Femur (tissue), 1 donor: ENCODE results near the gene ZCCHC24.
A peak's percentile ranks its signal among the peaks of the same experiment; 100 is the strongest.

ENCODE experiments used
- DNase-seq: peaks from one replicate; pipeline ENCODE4 v3.0.0-alpha.2; 2017

The ZCCHC24 gene

GRCh38 chr10:79445977-79446757 is 743 bp upstream of the ZCCHC24 start:
- peak; percentile 86 for DNase-seq

- DNase-seq: peak; percentile 81
These were observed 965 bp downstream of the ZCCHC24 start for GRCh38 chr10:79444199-79445119.

GRCh38 chr10:79443338-79444198 is 1.9 kb downstream of the ZCCHC24 start:
- DNase-seq: no peak

- no peak for DNase-seq
These were observed 3.0 kb downstream of the ZCCHC24 start for GRCh38 chr10:79442171-79443040.

- DNase-seq: no peak
These were observed 4.0 kb downstream of the ZCCHC24 start for GRCh38 chr10:79441433-79441832.

GRCh38 chr10:79440281-79440680 is 5.1 kb downstream of the ZCCHC24 start:
- DNase-seq: no peak

- no peak for DNase-seq
These were observed 6.7 kb downstream of the ZCCHC24 start for GRCh38 chr10:79438699-79439085.

- DNase-seq: peak; percentile 13
These were observed 7.3 kb downstream of the ZCCHC24 start for GRCh38 chr10:79438021-79438698.

- peak; percentile 4 for DNase-seq
These were observed 8.2 kb downstream of the ZCCHC24 start for GRCh38 chr10:79437111-79437814.

- DNase-seq: no peak
These were observed 8.6 kb downstream of the ZCCHC24 start for GRCh38 chr10:79436850-79437103.

GRCh38 chr10:79436066-79436849 is 9.2 kb downstream of the ZCCHC24 start:
- peak; percentile 15 for DNase-seq

- peak; percentile 65 for DNase-seq
These were observed 10.0 kb downstream of the ZCCHC24 start for GRCh38 chr10:79435271-79436065.

- peak; percentile 57 for DNase-seq
These were observed 10.6 kb downstream of the ZCCHC24 start for GRCh38 chr10:79434821-79435251.

- no peak for DNase-seq
These were observed 11.2 kb downstream of the ZCCHC24 start for GRCh38 chr10:79434223-79434687.

- peak; percentile 36 for DNase-seq
These were observed 11.9 kb downstream of the ZCCHC24 start for GRCh38 chr10:79433324-79434222.

GRCh38 chr10:79431891-79432831 is 13.3 kb downstream of the ZCCHC24 start:
- DNase-seq: peak; percentile 80

- peak; percentile 71 for DNase-seq
These were observed 14.0 kb downstream of the ZCCHC24 start for GRCh38 chr10:79431428-79431827.
